Stimulated activated naive CD8-positive, alpha-beta T cell treated with anti-CD3 and anti-CD28 coated beads, Interleukin-15, amount 100 ng/mL, for 72 hours (primary cell): ENCODE data around the gene KLRC4.
A peak's percentile ranks its signal among the peaks of the same experiment; 100 is the strongest.
"Not testable (repeated sequence)": the region's sequence is repeated elsewhere in the genome, so short reads cannot be mapped to it uniquely, and the experiment has no call there.

Experiments used
- ATAC-seq: fragments of 150-1000 bp; cut with Tn5 transposase; 2 replicates; pipeline ENCODE4 v1.10.0; 2021; ENCODE audit warnings: mild to moderate bottlenecking, moderate library complexity
- DNase-seq, 2 donors: peaks; one replicate each; pipeline ENCODE4 v3.0.0; 2021 to 2022
- H3K27ac Mint-ChIP-seq, 2 donors: one replicate each; pipeline ENCODE4 v1.8.0; 2022; ENCODE audit warnings: mild to moderate bottlenecking in 2 of 2, mixed read lengths in 2 of 2, moderate library complexity in 2 of 2
- H3K27me3 Mint-ChIP-seq: one replicate; pipeline ENCODE4 v1.8.0; 2022; ENCODE audit warnings: mixed read lengths
- H3K4me1 Mint-ChIP-seq: one replicate; pipeline ENCODE4 v1.8.0; 2022; ENCODE audit warnings: mild to moderate bottlenecking, mixed read lengths
- H3K4me3 Mint-ChIP-seq, 2 donors: one replicate each; pipeline ENCODE4 v1.8.0; 2022; ENCODE audit warnings: mild to moderate bottlenecking in 2 of 2, mixed read lengths in 2 of 2, moderate library complexity in 1 of 2
- H3K9me3 Mint-ChIP-seq, 2 donors: one replicate each; pipeline ENCODE4 v1.8.0; 2022; ENCODE audit warnings: mixed read lengths in 2 of 2

Gene KLRC4

DNA sequence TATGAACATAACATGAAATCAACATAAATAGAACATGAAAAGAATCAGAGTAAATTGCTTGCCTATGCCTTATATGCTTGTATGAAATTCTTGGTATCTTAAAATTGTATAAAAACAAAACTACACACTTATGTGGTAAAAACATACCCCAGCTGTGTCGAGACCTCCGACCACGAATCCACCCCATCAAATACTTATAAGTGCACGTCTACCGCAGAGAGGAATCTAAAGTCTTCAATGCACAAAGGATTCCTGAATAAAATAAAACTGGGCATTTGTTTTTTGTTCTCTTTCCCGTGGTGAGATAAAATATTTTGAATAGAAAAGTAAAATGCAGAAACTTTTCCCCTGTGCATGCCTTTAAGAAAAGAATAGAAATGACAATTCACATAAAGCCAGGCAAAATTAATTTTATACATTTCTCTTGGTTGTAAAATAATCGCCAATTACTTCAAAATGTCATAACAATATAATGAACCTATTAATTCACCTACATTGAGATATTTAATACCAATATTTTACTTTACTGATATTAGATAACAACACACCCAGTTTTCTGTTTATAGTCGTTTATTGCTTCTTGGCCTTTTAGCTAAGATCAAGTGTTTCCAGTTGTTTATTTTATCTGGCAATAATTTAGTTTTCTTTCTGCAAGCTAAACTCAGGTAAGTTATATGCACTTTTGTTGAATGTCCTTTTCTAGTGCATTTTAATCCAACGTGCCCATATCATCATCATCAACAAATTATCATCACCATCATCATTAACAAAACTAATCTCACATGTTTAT is 20.7 kb downstream of the KLRC4 start:
- Mint-ChIP-seq H3K27me3 (no peaks in the 10 kb centered on the region), H3K4me3 (peak overlapping the region; percentile 84 to 87), H3K9me3 (peaks cover 0 to 8% of the 10 kb centered on the region in 2 donors), H3K27ac (peak overlapping the region; percentile 92 to 95), H3K4me1 (peaks cover 32% of the 10 kb centered on the region)
- no peak for DNase-seq
- ATAC-seq = no peak

DNA sequence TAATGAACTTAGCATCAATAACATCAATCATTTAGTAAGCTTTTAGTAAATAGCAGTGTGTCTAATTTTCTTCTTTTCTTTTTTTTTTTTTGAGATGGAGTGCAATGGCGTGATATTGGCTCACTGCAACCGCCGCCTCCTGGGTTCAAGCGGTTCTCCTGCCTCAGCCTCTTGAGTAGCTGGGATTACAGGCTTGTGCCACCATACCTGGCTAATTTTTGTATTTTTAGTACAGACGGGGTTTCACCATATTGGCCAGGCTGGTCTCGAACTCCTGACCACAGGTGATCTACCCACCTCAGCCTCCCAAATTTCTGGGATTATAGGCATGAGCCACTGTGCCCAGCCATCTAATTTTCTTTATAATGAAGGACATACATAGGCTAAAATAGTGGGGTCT is 22.1 kb downstream of the KLRC4 start:
- H3K4me3 Mint-ChIP-seq = peak overlapping the region; percentile 83 to 84
- peak overlapping the region; percentile 92 to 98 for H3K27ac Mint-ChIP-seq
- DNase-seq, H3K9me3 Mint-ChIP-seq, ATAC-seq, H3K27me3 Mint-ChIP-seq: not testable (repeated sequence)
- H3K4me1 Mint-ChIP-seq = peaks cover 33% of the 10 kb centered on the region

DNA sequence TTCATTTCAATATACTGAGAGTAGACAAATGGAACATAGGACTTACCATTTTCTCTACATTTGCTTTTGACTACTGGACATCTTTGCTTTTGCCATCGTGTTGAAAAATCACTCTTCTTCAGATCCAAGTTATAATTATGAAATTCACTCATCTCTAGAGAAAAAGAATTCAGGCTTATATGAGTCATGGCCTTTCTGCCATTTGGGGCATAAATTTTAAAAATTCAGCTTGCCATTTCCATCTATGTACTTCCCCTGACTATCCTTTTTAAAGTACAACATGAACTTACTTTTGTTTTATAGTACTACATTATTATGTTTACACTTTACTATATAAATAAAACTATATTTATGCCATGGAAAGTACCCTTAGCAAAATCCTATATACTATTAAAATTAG is 22.7 kb downstream of the KLRC4 start:
- ATAC-seq (no peak), DNase-seq (no peak)
- no peaks in the 10 kb centered on the region for H3K27me3 Mint-ChIP-seq
- H3K9me3 Mint-ChIP-seq = peaks cover 0 to 8% of the 10 kb centered on the region in 2 donors
- peak overlapping the region; percentile 77 to 84 for H3K4me3 Mint-ChIP-seq
- peak overlapping the region; percentile 91 to 98 for H3K27ac Mint-ChIP-seq
- peaks cover 35% of the 10 kb centered on the region for H3K4me1 Mint-ChIP-seq

DNA sequence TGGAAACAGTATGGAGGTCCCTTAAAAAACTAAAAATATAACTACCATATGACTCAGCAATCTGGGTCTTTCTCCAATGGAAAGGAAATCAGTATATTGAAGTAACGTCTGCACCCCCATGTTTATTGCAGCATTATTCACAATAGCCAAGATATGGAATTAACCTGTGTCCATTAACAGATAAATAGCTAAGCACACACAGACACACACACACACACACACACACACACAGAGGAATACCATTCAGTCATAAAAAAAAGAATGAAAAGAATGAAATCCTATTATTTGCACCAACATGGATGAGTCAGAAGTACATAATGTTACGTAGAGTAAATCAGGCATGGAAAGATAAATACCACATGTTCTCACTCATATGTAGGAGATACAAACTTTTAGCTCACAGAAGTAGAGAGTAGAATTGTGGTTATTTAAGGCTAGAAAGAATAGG is 24.4 kb downstream of the KLRC4 start:
- Mint-ChIP-seq H3K9me3 (peaks cover 0 to 8% of the 10 kb centered on the region in 2 donors), H3K27ac (peak overlapping the region; percentile 91 to 96), H3K4me1 (peaks cover 47% of the 10 kb centered on the region), H3K27me3 (no peaks in the 10 kb centered on the region), H3K4me3 (peak overlapping the region; percentile 61 to 87)
- DNase-seq (no peak), ATAC-seq (peak; percentile 89)

DNA sequence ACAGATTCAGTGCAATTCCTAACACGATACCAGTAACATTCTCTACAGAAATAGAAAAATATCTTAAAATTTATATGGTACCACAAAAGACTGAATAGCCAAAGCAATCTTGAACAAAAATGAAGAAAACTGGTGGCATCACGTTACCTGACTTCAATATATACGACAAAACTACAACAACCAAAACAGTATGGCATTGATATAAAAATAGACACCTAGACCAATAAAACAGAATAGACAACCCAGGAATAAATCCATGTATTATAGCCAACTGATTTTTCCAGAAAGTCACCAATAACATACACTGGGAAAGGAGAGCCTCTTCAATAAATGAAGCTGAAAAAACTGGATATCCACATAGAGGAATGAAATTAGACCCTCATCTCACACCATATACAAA is 25.4 kb downstream of the KLRC4 start:
- Mint-ChIP-seq H3K27me3 (no peaks in the 10 kb centered on the region), H3K27ac (peak overlapping the region; percentile 29 to 96), H3K9me3 (peaks cover 0 to 8% of the 10 kb centered on the region in 2 donors), H3K4me3 (peak overlapping the region; percentile 61 to 87), H3K4me1 (peaks cover 49% of the 10 kb centered on the region)
- DNase-seq = no peak
- ATAC-seq = no peak

DNA sequence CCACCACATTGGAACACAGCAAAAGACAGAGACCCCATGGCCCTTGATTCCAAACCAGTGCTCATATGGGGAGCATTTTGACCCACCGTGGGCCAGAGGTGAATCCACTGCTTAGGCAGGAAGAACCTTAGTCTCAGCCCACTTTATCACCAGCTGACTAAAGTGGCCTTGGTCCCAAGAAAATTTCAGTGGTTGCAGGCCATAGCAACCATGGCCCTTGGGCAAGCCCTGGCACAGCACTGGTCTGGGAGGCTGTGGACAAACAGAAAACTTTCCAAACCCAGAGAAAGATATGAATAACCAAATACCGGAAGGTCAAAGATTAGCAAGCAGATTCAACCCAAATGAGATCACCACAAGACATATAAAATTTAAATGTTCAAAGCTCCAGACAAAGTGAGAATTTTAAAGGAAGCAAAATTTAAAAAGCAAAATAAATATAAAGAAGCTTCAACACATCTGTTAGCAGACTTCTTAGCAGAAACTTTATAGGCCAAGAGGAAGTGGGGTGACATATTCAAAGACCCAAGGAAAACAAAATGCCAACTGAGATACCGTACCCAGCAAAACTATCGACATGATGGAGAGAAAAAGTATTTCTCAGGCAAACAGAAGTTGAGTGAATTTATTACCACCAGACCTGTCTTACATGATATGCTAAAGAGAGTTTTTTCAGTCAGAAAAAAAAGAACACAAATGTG is 27.5 kb downstream of the KLRC4 start:
- ATAC-seq = peak; percentile 35
- H3K27ac Mint-ChIP-seq = peak overlapping the region; percentile 92 to 95
- peak in 1 of 2 donors; percentile 33 for DNase-seq
- H3K4me1 Mint-ChIP-seq = peaks cover 70% of the 10 kb centered on the region
- peak overlapping the region; percentile 87 to 96 for H3K4me3 Mint-ChIP-seq
- peaks cover 0 to 8% of the 10 kb centered on the region in 2 donors for H3K9me3 Mint-ChIP-seq
- no peaks in the 10 kb centered on the region for H3K27me3 Mint-ChIP-seq

DNA sequence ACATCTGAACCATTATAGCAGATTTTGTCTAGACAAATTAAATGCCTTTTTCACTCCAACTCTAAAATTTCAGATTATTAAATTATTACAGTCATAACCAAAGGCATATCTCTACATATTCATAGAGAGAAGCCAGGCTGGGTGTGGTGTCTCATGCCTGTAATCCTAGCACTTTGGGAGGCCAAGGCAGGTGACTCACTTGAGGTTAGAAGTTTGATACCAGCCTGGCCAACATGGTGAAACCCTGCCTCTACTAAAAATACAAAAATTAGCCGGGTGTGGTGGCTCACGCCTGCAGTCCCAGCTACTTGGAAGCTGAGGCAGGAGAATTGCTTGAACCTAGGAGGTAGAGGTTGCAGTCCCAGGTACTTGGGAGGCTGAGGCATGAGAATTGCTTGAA is 30.8 kb downstream of the KLRC4 start:
- Mint-ChIP-seq H3K27ac (peak overlapping the region; percentile 82 to 86), H3K4me1 (peaks cover 83% of the 10 kb centered on the region), H3K4me3 (peak overlapping the region; percentile 47 to 66)
- H3K27me3 Mint-ChIP-seq, H3K9me3 Mint-ChIP-seq: not testable (repeated sequence)
- peak in 1 of 2 donors; percentile 79 for DNase-seq
- peak; percentile 91 for ATAC-seq

DNA sequence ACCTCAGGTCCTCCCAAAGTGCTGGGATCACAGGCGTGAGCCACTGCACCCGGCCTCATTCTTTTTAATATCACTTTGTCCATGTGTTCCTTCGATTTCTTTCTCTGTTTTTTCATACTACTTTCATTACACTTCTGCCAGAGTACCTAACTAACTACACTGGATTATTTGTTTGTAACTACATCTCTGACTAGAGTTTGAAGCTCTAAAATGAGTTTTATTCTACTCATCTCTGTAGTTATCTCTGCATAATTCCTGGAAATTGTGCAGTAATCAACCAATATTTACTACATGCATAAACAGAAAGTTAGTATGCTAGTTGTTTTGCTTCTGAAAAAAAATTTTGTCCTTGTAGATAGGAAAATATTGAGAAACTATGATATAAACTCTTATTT is 34.9 kb downstream of the KLRC4 start:
- peak overlapping the region; percentile 79 to 95 for H3K27ac Mint-ChIP-seq
- H3K9me3 Mint-ChIP-seq = no peaks in the 10 kb centered on the region
- no peaks in the 10 kb centered on the region for H3K27me3 Mint-ChIP-seq
- peaks cover 83% of the 10 kb centered on the region for H3K4me1 Mint-ChIP-seq
- DNase-seq = no peak
- peak overlapping the region; percentile 73 to 74 for H3K4me3 Mint-ChIP-seq
- no peak for ATAC-seq

DNA sequence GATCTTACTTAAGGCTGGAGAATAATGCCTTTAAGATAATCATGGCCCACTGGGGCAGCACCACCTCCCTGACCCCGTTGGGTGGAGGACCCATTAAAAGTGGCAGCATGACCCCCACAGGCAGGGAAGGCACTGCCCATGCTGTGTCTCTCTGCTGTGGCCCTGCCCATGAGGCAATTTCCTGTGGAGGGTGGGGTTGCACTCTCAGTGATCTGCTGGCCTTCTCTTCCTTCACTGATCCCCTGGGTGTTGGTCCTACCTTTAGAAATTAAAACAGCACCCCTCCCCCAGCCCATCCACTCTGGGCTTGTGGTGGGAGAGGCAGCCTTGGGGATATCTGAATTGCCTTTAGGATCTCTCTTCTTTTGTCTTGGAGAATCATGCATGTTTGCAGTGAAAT is 37.0 kb downstream of the KLRC4 start:
- ATAC-seq (peak; percentile 68), DNase-seq (no peak)
- Mint-ChIP-seq H3K27me3 (no peaks in the 10 kb centered on the region), H3K4me1 (peaks cover 85% of the 10 kb centered on the region), H3K27ac (peak overlapping the region in 1 of 2 donors; percentile 44), H3K4me3 (peak overlapping the region; percentile 44 to 71), H3K9me3 (peaks cover 4 to 8% of the 10 kb centered on the region in 2 donors)

DNA sequence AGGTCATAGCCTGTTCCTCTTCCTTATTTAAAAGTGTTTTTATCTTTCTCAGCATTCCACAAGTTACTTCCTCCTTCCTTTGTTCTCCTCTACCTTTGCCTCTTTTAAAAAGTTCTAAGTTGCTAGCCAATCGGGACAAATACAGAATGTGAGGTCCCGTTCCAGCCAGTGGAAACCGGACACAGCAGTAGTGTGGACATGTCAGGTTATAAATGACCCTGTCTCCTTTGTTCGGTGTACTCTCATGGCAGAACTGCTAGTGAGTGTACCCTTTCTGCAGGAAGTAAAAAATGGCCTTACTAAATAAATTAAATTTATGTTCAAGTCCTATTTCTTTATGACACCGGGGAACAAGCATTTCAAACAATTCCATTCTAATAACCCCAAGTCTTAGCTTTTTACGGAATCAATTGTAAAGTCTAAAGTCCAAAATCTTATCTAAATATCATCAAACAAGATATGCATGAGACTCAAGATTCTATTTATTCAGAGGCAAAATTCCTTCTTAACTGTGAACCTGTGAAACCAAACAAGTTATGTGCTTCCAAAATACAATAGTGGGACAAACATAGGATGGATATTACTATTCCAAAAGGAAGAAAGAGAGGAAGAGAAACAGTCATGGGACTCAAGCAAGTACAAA is 37.5 kb downstream of the KLRC4 start:
- Mint-ChIP-seq H3K4me3 (peak overlapping the region; percentile 44 to 71), H3K27ac (peak overlapping the region; percentile 73 to 86), H3K4me1 (peaks cover 82% of the 10 kb centered on the region)
- DNase-seq, H3K9me3 Mint-ChIP-seq, ATAC-seq, H3K27me3 Mint-ChIP-seq: not testable (repeated sequence)

DNA sequence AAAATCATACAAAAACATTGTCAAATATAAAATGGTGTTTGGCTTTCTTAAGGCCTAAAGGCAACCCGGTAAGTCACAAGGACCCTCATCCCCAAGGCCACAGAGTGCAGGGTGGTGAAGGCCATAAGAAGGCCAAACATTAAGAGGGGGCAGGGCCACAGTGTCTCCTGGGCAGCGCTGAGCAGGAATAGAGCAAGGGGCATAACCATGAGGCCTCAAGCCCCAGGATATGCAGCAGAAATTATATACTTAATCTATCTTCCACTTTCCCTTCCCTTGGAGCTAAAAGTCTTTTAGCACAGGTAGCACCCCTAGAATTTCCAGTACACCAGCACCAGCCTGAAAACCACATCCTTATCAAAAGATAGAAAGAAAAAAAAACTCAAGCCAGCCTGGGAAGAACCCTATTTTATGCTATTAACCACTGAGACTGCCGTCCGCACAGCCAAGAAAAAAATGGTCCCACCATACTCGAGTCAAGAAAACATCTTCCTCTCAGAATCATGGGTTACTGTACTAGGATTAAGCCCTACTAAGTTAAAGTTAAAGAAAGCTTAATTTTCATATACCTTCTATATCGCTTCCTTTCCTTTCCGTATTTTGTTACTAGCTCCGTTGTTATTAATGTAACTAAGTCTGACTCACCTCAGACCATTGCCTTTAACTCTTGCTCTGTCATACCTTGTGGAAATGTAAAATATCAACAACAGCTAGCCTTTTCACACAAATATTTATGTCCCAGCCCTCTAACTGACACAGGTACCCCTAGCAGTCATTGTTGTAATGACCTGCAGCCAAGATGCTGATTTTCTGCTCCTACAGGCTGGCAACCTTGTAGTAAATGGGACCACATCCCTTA is 39.8 kb downstream of the KLRC4 start:
- DNase-seq = no peak
- peak overlapping the region; percentile 74 to 76 for H3K4me3 Mint-ChIP-seq
- H3K4me1 Mint-ChIP-seq = peaks cover 70% of the 10 kb centered on the region
- no peaks in the 10 kb centered on the region for H3K27me3 Mint-ChIP-seq
- H3K27ac Mint-ChIP-seq = peak overlapping the region; percentile 78 to 97
- H3K9me3 Mint-ChIP-seq = peaks cover 4 to 8% of the 10 kb centered on the region in 2 donors
- peak; percentile 44 for ATAC-seq

DNA sequence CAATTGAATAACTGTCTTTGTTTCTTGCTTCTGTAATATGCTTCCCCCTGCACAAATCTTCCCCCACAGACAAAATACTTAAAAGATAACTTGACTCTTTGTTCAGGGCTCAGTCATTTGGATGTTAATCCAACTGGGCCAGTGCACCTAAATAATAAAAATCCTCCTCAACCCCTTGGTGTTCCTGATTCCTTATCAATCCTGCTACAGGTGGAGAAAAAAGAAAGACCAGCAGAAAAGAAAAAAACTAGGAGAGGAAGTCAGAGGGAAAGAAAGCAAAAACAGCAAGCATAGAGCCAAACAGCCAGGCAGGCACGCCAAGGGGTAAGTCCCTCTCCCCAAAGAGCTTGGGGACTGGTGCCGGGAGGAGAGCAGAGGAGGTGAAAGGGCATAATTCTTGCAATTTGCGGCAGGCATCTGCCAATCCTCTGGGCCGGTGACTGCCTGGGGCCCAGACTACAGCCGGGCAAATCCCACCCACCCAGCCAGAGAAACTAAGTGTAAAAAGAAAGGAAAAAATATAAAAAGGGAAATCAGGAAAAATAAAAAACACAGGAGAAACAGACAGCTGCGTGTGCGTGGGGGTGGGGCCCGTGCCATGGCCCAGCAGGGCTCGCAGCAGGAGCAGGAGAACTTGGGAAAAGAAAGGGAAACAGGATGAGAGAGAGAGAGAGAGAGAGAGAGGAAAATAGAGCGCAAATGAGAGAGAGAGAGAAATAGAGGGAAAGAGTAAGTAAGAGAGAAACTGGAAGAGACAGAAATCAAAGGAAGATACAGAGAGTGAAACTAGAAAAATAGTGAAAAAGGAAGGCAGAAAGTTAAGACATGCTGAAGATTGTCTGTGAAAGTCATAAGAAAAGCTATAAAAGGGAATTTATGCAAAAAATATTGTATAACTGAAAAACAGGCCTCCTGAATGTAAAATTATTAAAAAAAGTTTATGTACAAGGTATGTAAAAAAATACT is 41.1 kb downstream of the KLRC4 start:
- H3K4me1 Mint-ChIP-seq = peaks cover 57% of the 10 kb centered on the region
- no peak for DNase-seq
- H3K4me3 Mint-ChIP-seq = peak overlapping the region; percentile 60 to 79
- H3K9me3 Mint-ChIP-seq = peaks cover 4 to 8% of the 10 kb centered on the region in 2 donors
- H3K27me3 Mint-ChIP-seq = no peaks in the 10 kb centered on the region
- ATAC-seq = no peak
- H3K27ac Mint-ChIP-seq = peak overlapping the region; percentile 50 to 71

DNA sequence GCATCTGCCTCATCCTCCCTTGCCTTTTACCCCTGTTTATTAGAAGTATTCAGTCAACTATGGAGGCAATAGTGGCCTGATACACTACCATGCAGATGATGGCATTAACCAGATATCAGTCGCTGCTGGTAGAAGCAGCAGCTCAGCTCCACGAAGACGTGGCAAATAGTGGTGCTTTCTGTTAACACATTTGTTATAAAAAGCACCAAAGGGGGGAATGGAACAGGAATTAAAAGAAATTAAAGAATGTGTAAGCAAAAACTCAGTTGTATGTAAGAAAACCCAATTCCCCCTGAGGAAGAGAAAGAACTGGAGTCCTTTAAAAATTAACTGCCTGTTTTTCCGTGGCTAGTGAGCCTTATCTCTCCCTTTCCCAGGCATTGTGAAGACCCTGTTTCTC is 41.8 kb downstream of the KLRC4 start:
- H3K27me3 Mint-ChIP-seq, H3K27ac Mint-ChIP-seq, ATAC-seq, DNase-seq, H3K9me3 Mint-ChIP-seq: not testable (repeated sequence)
- Mint-ChIP-seq H3K4me3 (peak overlapping the region; percentile 60 to 79), H3K4me1 (peaks cover 51% of the 10 kb centered on the region)

DNA sequence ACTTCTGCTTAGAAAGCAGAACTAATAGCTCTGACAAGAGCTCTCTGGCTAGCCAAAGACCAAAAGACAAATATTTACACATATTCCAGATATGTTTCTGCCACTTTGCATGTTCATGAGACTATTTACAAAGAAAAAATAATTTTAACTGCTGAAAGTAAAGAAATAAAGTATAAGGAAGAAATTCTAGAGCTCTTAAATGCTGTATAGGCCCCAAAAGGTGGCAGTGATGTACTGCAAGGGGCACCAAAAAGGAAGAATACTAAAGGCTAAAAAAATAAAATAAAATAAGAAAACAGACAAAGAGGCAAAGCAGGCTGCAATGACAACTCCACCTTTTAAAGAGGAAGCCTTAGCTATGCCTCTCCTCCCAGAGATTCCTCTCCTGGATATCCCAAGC is 42.7 kb downstream of the KLRC4 start:
- DNase-seq (no peak), ATAC-seq (no peak)
- H3K27me3 Mint-ChIP-seq = no peaks in the 10 kb centered on the region
- peaks cover 43% of the 10 kb centered on the region for H3K4me1 Mint-ChIP-seq
- no peak overlapping the region for H3K4me3 Mint-ChIP-seq
- peak overlapping the region in 1 of 2 donors; percentile 13 for H3K27ac Mint-ChIP-seq
- H3K9me3 Mint-ChIP-seq = peaks cover 4 to 8% of the 10 kb centered on the region in 2 donors
